Adipocyte (in vitro differentiated cells): ENCODE results near the gene TPSAB1.
A peak's percentile ranks its signal among the peaks of the same experiment; 100 is the strongest.
"Not testable (repeated sequence)": the region's sequence is repeated elsewhere in the genome, so short reads cannot be mapped to it uniquely, and the experiment has no call there.

Experiments
- DNase-seq: peaks from one replicate; pipeline ENCODE4 v3.0.0-alpha.2; 2015; ENCODE audit warnings: low read depth
- H3K27me3 ChIP-seq: replicated peaks from 2 replicates; pipeline ENCODE4 v1.7.0; 2013; ENCODE audit warnings: mild to moderate bottlenecking, low read length, moderate library complexity; ENCODE audit not compliant: control insufficient read depth, insufficient read depth
- H3K36me3 ChIP-seq: 2 replicates; pipeline ENCODE4 v1.7.0; 2013; ENCODE audit warnings: low read length, mild to moderate bottlenecking, moderate library complexity; ENCODE audit not compliant: control insufficient read depth, insufficient read depth, severe bottlenecking
- H3K4me1 ChIP-seq: 2 replicates; pipeline ENCODE4 v1.7.0; 2013; ENCODE audit warnings: mild to moderate bottlenecking, low read length, moderate library complexity; ENCODE audit not compliant: control insufficient read depth, insufficient read depth
- H3K4me3 ChIP-seq: 2 replicates; pipeline ENCODE4 v1.7.0; 2013; ENCODE audit warnings: mild to moderate bottlenecking, low read length, moderate library complexity
- H3K9ac ChIP-seq: 2 replicates; pipeline ENCODE4 v1.7.0; 2013; ENCODE audit warnings: mild to moderate bottlenecking, low read length, moderate library complexity
- H3K9me3 ChIP-seq: 2 replicates; pipeline ENCODE4 v1.7.0; 2013; ENCODE audit warnings: mild to moderate bottlenecking, low read length, moderate library complexity; ENCODE audit not compliant: control insufficient read depth

Gene TPSAB1

GRCh38 chr16:1264345-1265089 lies 24.0 kb downstream of the TPSAB1 start:
- Histone ChIP-seq H3K27me3 (peaks cover 20% of the 10 kb centered on the region), H3K36me3 (no peaks in the 10 kb centered on the region), H3K9me3 (no peaks in the 10 kb centered on the region), H3K4me1 (no peaks in the 10 kb centered on the region), H3K9ac (no peak overlapping the region), H3K4me3 (no peak overlapping the region)
- no peak for DNase-seq

- DNase-seq, result no peak
- peaks cover 23% of the 10 kb centered on the region for H3K27me3 ChIP-seq
- H3K36me3 ChIP-seq, result no peaks in the 10 kb centered on the region
- H3K4me1 ChIP-seq, result no peaks in the 10 kb centered on the region
- no peak overlapping the region for H3K9ac ChIP-seq
- H3K9me3 ChIP-seq, result no peaks in the 10 kb centered on the region
- no peak overlapping the region for H3K4me3 ChIP-seq
These were observed 24.7 kb downstream of the TPSAB1 start for GRCh38 chr16:1265090-1265630.

GRCh38 chr16:1265826-1266225 lies 25.3 kb downstream of the TPSAB1 start:
- no peak overlapping the region for H3K9ac ChIP-seq
- H3K27me3 ChIP-seq, result peaks cover 27% of the 10 kb centered on the region
- no peaks in the 10 kb centered on the region for H3K9me3 ChIP-seq
- H3K4me1 ChIP-seq, result no peaks in the 10 kb centered on the region
- no peak for DNase-seq
- no peaks in the 10 kb centered on the region for H3K36me3 ChIP-seq
- H3K4me3 ChIP-seq, result no peak overlapping the region

- not testable (repeated sequence) for H3K36me3 ChIP-seq, H3K9ac ChIP-seq
- H3K27me3 ChIP-seq, result peaks cover 36% of the 10 kb centered on the region
These were observed 28.9 kb downstream of the TPSAB1 start for GRCh38 chr16:1269418-1269817.

GRCh38 chr16:1271380-1271723 lies 30.8 kb downstream of the TPSAB1 start:
- Histone ChIP-seq H3K4me3 (no peak overlapping the region), H3K9ac (no peak overlapping the region), H3K9me3 (no peaks in the 10 kb centered on the region), H3K27me3 (peaks cover 47% of the 10 kb centered on the region), H3K4me1 (no peaks in the 10 kb centered on the region), H3K36me3 (no peaks in the 10 kb centered on the region)
- DNase-seq, result no peak

More at GRCh38 chr16:1269418-1269817, 28.9 kb downstream of the TPSAB1 start:
- H3K4me1 ChIP-seq, H3K4me3 ChIP-seq, H3K9me3 ChIP-seq, DNase-seq: not testable (repeated sequence)

GRCh38 chr16:1271724-1272413 lies 31.4 kb downstream of the TPSAB1 start:
- not testable (repeated sequence) for H3K9me3 ChIP-seq, H3K4me3 ChIP-seq, H3K36me3 ChIP-seq, H3K9ac ChIP-seq, H3K4me1 ChIP-seq
- DNase-seq, result peak; percentile 34
- H3K27me3 ChIP-seq, result peaks cover 48% of the 10 kb centered on the region

GRCh38 chr16:1272453-1273198 lies 32.1 kb downstream of the TPSAB1 start:
- Histone ChIP-seq H3K27me3 (peaks cover 52% of the 10 kb centered on the region), H3K9ac (no peak overlapping the region), H3K36me3 (no peaks in the 10 kb centered on the region), H3K4me1 (no peaks in the 10 kb centered on the region), H3K4me3 (no peak overlapping the region), H3K9me3 (no peaks in the 10 kb centered on the region)
- no peak for DNase-seq

- peaks cover 62% of the 10 kb centered on the region for H3K27me3 ChIP-seq
- H3K9ac ChIP-seq, result no peak overlapping the region
- H3K4me1 ChIP-seq, result no peaks in the 10 kb centered on the region
- DNase-seq, result no peak
- H3K9me3 ChIP-seq, result no peaks in the 10 kb centered on the region
- H3K36me3 ChIP-seq, result no peaks in the 10 kb centered on the region
- H3K4me3 ChIP-seq, result no peak overlapping the region
These were observed 33.3 kb downstream of the TPSAB1 start for GRCh38 chr16:1273816-1274215.

GRCh38 chr16:1274767-1275166 lies 34.3 kb downstream of the TPSAB1 start:
- H3K4me1 ChIP-seq, result no peaks in the 10 kb centered on the region
- no peak for DNase-seq
- H3K9me3 ChIP-seq, result no peaks in the 10 kb centered on the region
- no peaks in the 10 kb centered on the region for H3K36me3 ChIP-seq
- no peak overlapping the region for H3K4me3 ChIP-seq
- H3K27me3 ChIP-seq, result peaks cover 61% of the 10 kb centered on the region
- no peak overlapping the region for H3K9ac ChIP-seq

GRCh38 chr16:1275791-1276579 lies 35.5 kb downstream of the TPSAB1 start:
- Histone ChIP-seq H3K9ac (no peak overlapping the region), H3K36me3 (no peaks in the 10 kb centered on the region), H3K9me3 (no peaks in the 10 kb centered on the region), H3K4me3 (no peak overlapping the region), H3K27me3 (peaks cover 64% of the 10 kb centered on the region), H3K4me1 (no peaks in the 10 kb centered on the region)
- DNase-seq, result no peak

GRCh38 chr16:1276580-1276878 lies 36.0 kb downstream of the TPSAB1 start:
- Histone ChIP-seq H3K4me3 (no peak overlapping the region), H3K27me3 (peaks cover 66% of the 10 kb centered on the region), H3K36me3 (no peaks in the 10 kb centered on the region), H3K9ac (no peak overlapping the region), H3K4me1 (no peaks in the 10 kb centered on the region), H3K9me3 (no peaks in the 10 kb centered on the region)
- no peak for DNase-seq
